LNCAP (cell line): Measurements from ENCODE around the gene PDE6A.

Experiments used
- CTCF ChIP-seq: fragments of 450-650 bp; IDR thresholded peaks from 2 replicates; pipeline ENCODE4 v1.5.1; 2017; ENCODE audit warnings: mild to moderate bottlenecking

Gene PDE6A

GRCh38 chr5:149849966-149850910 is 94.4 kb downstream of the PDE6A start:
- TF ChIP-seq CTCF: no peak

- no peak for TF ChIP-seq CTCF
Measured at GRCh38 chr5:149849280-149849965, 95.2 kb downstream of the PDE6A start.

- no peak for TF ChIP-seq CTCF
Measured at GRCh38 chr5:149847611-149848010, 97.0 kb downstream of the PDE6A start.

GRCh38 chr5:149846021-149846420 is 98.6 kb downstream of the PDE6A start:
- no peak for TF ChIP-seq CTCF

GRCh38 chr5:149845601-149846000 is 99.0 kb downstream of the PDE6A start:
- no peak for TF ChIP-seq CTCF

GRCh38 chr5:149841851-149842793 is 102.5 kb downstream of the PDE6A start:
- no peak for TF ChIP-seq CTCF

GRCh38 chr5:149840226-149840825 is 104.3 kb downstream of the PDE6A start:
- TF ChIP-seq CTCF: no peak
